Adipocyte (in vitro differentiated cells): ENCODE results near the gene TMED5.
"Not testable (repeated sequence)": the region's sequence is repeated elsewhere in the genome, so short reads cannot be mapped to it uniquely, and the experiment has no call there.

ENCODE experiments used
- DNase-seq: peaks from one replicate; pipeline ENCODE4 v3.0.0-alpha.2; 2015; ENCODE audit warnings: low read depth
- H3K27me3 ChIP-seq: replicated peaks from 2 replicates; pipeline ENCODE4 v1.7.0; 2013; ENCODE audit warnings: mild to moderate bottlenecking, low read length, moderate library complexity; ENCODE audit not compliant: control insufficient read depth, insufficient read depth
- H3K36me3 ChIP-seq: 2 replicates; pipeline ENCODE4 v1.7.0; 2013; ENCODE audit warnings: low read length, mild to moderate bottlenecking, moderate library complexity; ENCODE audit not compliant: control insufficient read depth, insufficient read depth, severe bottlenecking
- H3K4me1 ChIP-seq: 2 replicates; pipeline ENCODE4 v1.7.0; 2013; ENCODE audit warnings: mild to moderate bottlenecking, low read length, moderate library complexity; ENCODE audit not compliant: control insufficient read depth, insufficient read depth
- H3K4me3 ChIP-seq: 2 replicates; pipeline ENCODE4 v1.7.0; 2013; ENCODE audit warnings: mild to moderate bottlenecking, low read length, moderate library complexity
- H3K9ac ChIP-seq: 2 replicates; pipeline ENCODE4 v1.7.0; 2013; ENCODE audit warnings: mild to moderate bottlenecking, low read length, moderate library complexity
- H3K9me3 ChIP-seq: 2 replicates; pipeline ENCODE4 v1.7.0; 2013; ENCODE audit warnings: mild to moderate bottlenecking, low read length, moderate library complexity; ENCODE audit not compliant: control insufficient read depth

Gene TMED5

GRCh38 chr1:93199150-93199549 lies 18.9 kb upstream of the TMED5 start:
- Histone ChIP-seq H3K9me3 (no peaks in the 10 kb centered on the region), H3K4me1 (no peaks in the 10 kb centered on the region), H3K27me3 (no peaks in the 10 kb centered on the region), H3K4me3 (no peak overlapping the region), H3K36me3 (peaks cover 65% of the 10 kb centered on the region), H3K9ac (no peak overlapping the region)
- DNase-seq, result no peak

DNA sequence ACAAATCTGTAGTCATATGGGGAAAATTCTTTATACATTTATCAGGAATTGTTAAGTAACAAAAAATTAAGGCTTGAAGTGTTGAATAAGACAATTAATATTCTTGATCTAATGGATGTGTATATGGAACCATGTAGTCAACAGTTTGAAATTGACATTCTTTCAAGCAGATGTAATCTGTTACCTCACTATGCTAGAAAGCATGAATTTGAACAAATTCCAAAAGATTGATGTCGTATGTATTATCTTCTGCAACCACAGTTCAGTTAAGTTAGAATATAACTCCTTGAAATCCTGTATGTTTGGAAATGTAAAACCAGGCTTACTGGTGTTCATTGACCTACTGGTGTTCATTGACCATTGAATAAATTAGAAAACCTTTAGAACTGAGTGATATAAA lies 16.4 kb upstream of the TMED5 start:
- Histone ChIP-seq H3K9ac (no peak overlapping the region), H3K9me3 (no peaks in the 10 kb centered on the region), H3K36me3 (peaks cover 58% of the 10 kb centered on the region), H3K4me1 (no peaks in the 10 kb centered on the region), H3K27me3 (no peaks in the 10 kb centered on the region), H3K4me3 (no peak overlapping the region)
- peak; percentile 34 for DNase-seq

GRCh38 chr1:93194231-93194990 lies 14.2 kb upstream of the TMED5 start:
- H3K4me1 ChIP-seq, result no peaks in the 10 kb centered on the region
- no peak overlapping the region for H3K4me3 ChIP-seq
- no peaks in the 10 kb centered on the region for H3K9me3 ChIP-seq
- no peak overlapping the region for H3K9ac ChIP-seq
- H3K27me3 ChIP-seq, result no peaks in the 10 kb centered on the region
- DNase-seq, result no peak
- H3K36me3 ChIP-seq, result peaks cover 56% of the 10 kb centered on the region

DNA sequence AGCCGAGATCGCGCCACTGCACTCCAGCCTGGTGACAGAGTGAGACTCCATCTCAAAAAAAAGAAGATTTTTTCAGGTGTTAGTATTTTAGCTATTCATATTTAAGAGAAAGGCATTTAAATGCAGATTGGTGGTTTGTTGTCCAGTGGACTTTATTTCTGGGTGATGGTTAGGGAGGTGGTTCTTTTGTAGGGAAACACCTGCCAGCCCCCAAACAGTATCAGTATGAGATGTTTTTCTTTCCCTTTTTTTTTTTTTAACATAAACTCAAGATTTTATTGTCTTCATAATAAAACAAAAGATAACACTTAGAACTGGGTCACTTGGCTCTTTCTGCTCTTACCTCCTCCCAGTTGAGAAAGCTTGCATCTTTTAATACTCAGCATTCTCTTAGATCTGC lies 10.2 kb upstream of the TMED5 start:
- no peaks in the 10 kb centered on the region for H3K4me1 ChIP-seq
- H3K4me3 ChIP-seq, result no peak overlapping the region
- H3K9ac ChIP-seq, result no peak overlapping the region
- H3K36me3 ChIP-seq, result peaks cover 45% of the 10 kb centered on the region
- no peaks in the 10 kb centered on the region for H3K27me3 ChIP-seq
- DNase-seq, result no peak
- H3K9me3 ChIP-seq, result no peaks in the 10 kb centered on the region

- peaks cover 25% of the 10 kb centered on the region for H3K36me3 ChIP-seq
- no peaks in the 10 kb centered on the region for H3K9me3 ChIP-seq
- H3K27me3 ChIP-seq, result no peaks in the 10 kb centered on the region
- H3K4me1 ChIP-seq, result peaks cover 10% of the 10 kb centered on the region
- no peak overlapping the region for H3K9ac ChIP-seq
- DNase-seq, result no peak
- H3K4me3 ChIP-seq, result no peak overlapping the region
These were observed 6.5 kb upstream of the TMED5 start for GRCh38 chr1:93186667-93187066.

DNA sequence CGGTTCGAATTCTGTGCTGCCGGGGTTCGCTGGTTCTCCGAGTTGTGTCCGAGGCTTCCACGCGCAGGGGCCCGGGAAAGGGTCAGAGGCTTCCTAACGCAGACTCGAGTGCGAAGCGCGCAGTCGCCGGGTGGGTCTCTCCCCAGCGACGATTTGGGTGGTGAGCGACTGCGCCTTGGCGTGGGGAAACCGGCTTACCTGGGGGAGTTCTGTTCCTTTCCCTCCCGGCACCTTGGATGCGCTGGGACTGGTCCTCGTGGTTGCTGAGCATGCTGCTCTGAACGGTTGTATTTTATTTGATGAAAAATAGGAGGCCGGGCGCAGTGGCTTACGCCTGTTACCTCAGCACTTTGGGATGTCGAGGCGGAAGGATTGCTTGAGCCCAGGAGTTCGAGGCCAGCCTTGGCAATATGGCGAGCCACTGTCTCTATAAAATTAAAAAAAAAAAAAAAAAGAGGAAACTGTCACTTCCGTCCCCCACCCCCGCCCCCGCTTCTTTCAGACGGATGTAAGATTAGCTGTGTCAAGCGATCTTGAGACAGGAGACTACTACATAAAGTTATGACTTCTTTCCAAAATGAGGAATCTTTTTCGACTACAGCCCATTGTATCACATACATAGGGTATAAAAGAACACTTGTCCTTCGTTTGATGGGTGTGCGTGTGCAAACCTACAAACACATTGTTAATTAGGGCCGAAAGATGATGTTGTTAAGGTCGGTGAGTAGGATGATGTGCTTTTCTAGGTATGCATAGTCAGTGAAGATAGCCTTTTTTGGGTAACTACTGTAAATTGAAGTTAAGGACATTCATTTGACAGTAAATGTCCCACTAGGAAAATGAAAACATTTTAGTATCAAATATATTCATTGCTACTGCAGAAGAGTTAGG lies 755 bp upstream of the TMED5 start, which contains the start of gene CCDC18:
Gene CCDC18 (plus strand): TSS at position 2 of the 891 bp plus-strand sequence. CDS start 2,638 bp downstream, outside the sequence.
- H3K9me3 ChIP-seq, result no peaks in the 10 kb centered on the region
- H3K4me3 ChIP-seq, result peak within 1 kb of the TSS; percentile 90
- H3K4me1 ChIP-seq, result peaks cover 33% of the 10 kb centered on the region
- no peak for DNase-seq
- H3K9ac ChIP-seq, result peak within 1 kb of the TSS; percentile 97
- H3K36me3 ChIP-seq, result peaks cover 4% of the 10 kb centered on the region
- H3K27me3 ChIP-seq, result no peaks in the 10 kb centered on the region

- peak overlapping the region; percentile 90 for H3K4me3 ChIP-seq
- H3K4me1 ChIP-seq, result peaks cover 39% of the 10 kb centered on the region
- H3K27me3 ChIP-seq, result no peaks in the 10 kb centered on the region
- peak overlapping the region; percentile 97 for H3K9ac ChIP-seq
- H3K36me3 ChIP-seq, result peaks cover 16% of the 10 kb centered on the region
- H3K9me3 ChIP-seq, result no peaks in the 10 kb centered on the region
- DNase-seq, result peak; percentile 15
These were observed 1.8 kb downstream of the TMED5 start for GRCh38 chr1:93178418-93178817.

DNA sequence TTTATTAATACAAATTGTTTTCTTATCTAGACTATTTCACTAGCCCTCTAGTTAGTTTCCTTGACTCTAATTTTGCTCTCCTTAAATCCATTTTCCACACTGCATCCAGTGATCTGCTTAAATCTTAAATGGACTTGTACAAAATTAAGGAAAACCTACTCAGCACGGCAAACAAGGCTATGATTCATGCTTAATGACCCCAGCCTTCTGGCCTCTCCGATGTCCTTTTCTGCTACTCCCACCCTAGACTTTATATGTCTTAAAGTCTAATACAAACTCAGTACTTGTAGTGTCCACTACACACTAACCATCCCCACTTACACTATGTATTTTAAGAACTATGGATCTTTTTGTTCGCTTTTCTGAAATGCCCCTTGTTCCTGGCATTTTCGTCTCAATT lies 2.2 kb downstream of the TMED5 start:
- Histone ChIP-seq H3K9me3 (no peaks in the 10 kb centered on the region), H3K36me3 (peaks cover 16% of the 10 kb centered on the region), H3K9ac (peak overlapping the region; percentile 97), H3K4me1 (peaks cover 43% of the 10 kb centered on the region), H3K27me3 (no peaks in the 10 kb centered on the region), H3K4me3 (peak overlapping the region; percentile 90)
- peak; percentile 53 for DNase-seq

GRCh38 chr1:93174638-93175037 lies 5.6 kb downstream of the TMED5 start:
- Histone ChIP-seq H3K4me1 (peaks cover 46% of the 10 kb centered on the region), H3K36me3 (peaks cover 16% of the 10 kb centered on the region)
- not testable (repeated sequence) for H3K27me3 ChIP-seq, DNase-seq, H3K9ac ChIP-seq, H3K4me3 ChIP-seq, H3K9me3 ChIP-seq

GRCh38 chr1:93172778-93173177 lies 7.4 kb downstream of the TMED5 start:
- no peaks in the 10 kb centered on the region for H3K9me3 ChIP-seq
- H3K4me1 ChIP-seq, result peaks cover 45% of the 10 kb centered on the region
- H3K4me3 ChIP-seq, result peak overlapping the region; percentile 18
- H3K36me3 ChIP-seq, result peaks cover 16% of the 10 kb centered on the region
- no peak overlapping the region for H3K9ac ChIP-seq
- peak; percentile 25 for DNase-seq
- no peaks in the 10 kb centered on the region for H3K27me3 ChIP-seq

DNA sequence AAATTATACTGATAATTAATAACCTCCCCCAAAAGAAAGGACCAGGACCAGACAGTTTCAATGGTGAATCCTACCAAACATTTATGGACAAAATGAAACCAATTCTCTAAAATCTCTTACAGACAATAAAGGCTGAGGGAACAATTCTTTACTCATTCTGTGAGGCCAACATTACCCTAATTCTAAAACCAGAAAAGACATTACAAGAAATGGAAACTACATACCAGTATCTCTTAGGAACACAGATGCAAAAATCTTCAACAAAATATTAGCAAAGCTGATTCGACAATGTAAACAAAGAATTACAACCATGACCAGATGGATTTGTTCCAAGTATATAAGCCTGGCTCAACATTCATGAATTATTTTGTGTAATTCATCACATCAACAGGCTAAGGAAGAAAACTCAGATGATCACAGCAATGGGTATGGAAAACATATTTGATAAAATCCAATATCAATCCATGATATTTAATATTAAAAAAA lies 8.6 kb downstream of the TMED5 start:
- H3K9me3 ChIP-seq, result no peaks in the 10 kb centered on the region
- DNase-seq, result peak; percentile 63
- H3K4me1 ChIP-seq, result peaks cover 34% of the 10 kb centered on the region
- peaks cover 16% of the 10 kb centered on the region for H3K36me3 ChIP-seq
- H3K27me3 ChIP-seq, result no peaks in the 10 kb centered on the region
- H3K4me3 ChIP-seq, result peak overlapping the region; percentile 39
- H3K9ac ChIP-seq, result no peak overlapping the region
